AG04449 (cell line): ENCODE measurements around the gene CSNK2A1.
"Not testable (repeated sequence)": the region's sequence is repeated elsewhere in the genome, so short reads cannot be mapped to it uniquely, and the experiment has no call there.

Experiments
- CTCF ChIA-PET: fragments of 350-600 bp; formaldehyde crosslinking; extraction: SDS; loops from one replicate; lab custom pipeline; 2021; ENCODE audit warnings: antibody characterized with exemption; lab: Yijun Ruan, JAX
- POLR2A ChIA-PET: fragments of 400-600, 350-600 bp; formaldehyde crosslinking; extraction: SDS; loops from one replicate; lab custom pipeline; 2020; ENCODE audit warnings: antibody characterized with exemption, inconsistent platforms; lab: Yijun Ruan, JAX
- DNase-seq: peaks from one replicate; pipeline ENCODE4 v3.0.0-alpha.2; 2010; ENCODE audit warnings: low read depth, low spot score
- H3K4me3 ChIP-seq: 2 replicates; pipeline ENCODE4 v1.5.1; 2011; ENCODE audit warnings: low read depth, mild to moderate bottlenecking, control low read depth, low read length
- CTCF ChIP-seq: IDR thresholded peaks from one replicate; pipeline ENCODE4 v1.5.1; 2011; ENCODE audit warnings: mild to moderate bottlenecking, moderate library complexity, low read length, control low read depth, inconsistent platforms; ENCODE audit not compliant: insufficient read depth; ENCODE audit errors: missing control alignments

Gene CSNK2A1

DNA sequence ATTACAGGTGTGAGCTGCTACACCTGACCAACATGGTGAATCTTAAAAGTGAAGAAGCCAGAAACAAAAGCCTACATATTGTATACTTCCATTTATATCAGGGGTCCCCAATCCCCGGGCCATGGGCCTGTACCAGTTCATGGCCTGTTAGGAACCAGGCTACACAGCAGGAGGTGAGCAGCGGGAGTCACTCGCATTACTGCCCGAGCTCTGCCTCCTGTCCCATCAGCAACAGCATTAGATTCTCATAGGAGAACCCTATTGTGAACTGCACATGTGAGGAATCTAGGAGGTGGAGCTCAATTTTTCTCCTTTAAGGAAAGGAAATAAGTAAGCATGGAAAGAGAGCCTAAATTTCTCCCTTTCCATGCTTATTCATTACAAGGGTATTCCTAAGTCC, 21.7 kb downstream of the CSNK2A1 start:
- POLR2A ChIA-PET, result no interaction called here
- DNase-seq, result no peak
- CTCF ChIA-PET, result interaction anchor here (1.2 to 2.0 kb wide), 2 partner anchors 10 to 217 kb away, joined by 6 read pairs; no protein-coding TSS in a partner anchor
- TF ChIP-seq CTCF, result no peak
- H3K4me3 ChIP-seq, result no peak overlapping the region

GRCh38 chr20:519999-520398, 23.6 kb downstream of the CSNK2A1 start:
- no peak for TF ChIP-seq CTCF
- CTCF ChIA-PET, result interaction anchor here (1.1 kb wide), 1 partner anchor 9 kb away, joined by 3 read pairs; no protein-coding TSS in a partner anchor
- POLR2A ChIA-PET, result no interaction called here
- H3K4me3 ChIP-seq, result no peak overlapping the region
- no peak for DNase-seq

DNA sequence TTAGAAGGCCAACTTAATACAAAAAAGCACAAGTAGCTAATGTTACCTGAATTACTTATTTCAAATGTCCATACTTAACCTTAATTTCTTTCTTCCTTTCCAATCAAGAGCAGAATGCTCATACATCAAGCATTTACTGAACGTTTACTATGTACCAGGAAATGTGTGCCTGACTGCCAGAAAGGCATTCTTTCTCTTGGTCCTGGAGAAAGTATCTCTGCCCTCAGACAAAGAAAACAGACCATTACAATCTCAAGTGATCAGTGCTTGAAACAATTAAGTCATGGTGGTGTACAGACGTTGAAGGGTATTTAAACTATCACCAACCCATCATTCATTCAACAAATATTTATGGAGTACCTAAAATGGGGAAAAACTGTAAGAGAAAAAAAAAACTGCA, 26.4 kb downstream of the CSNK2A1 start:
- TF ChIP-seq CTCF, result no peak
- no peak overlapping the region for H3K4me3 ChIP-seq
- no peak for DNase-seq
- POLR2A ChIA-PET, result no interaction called here
- CTCF ChIA-PET, result no interaction called here

GRCh38 chr20:516799-517198, 26.8 kb downstream of the CSNK2A1 start:
- no peak overlapping the region for H3K4me3 ChIP-seq
- POLR2A ChIA-PET, result no interaction called here
- CTCF ChIA-PET, result interaction anchor here (0.6 kb wide), 1 partner anchor 33 kb away, joined by 3 read pairs; no protein-coding TSS in a partner anchor
- TF ChIP-seq CTCF, result no peak
- no peak for DNase-seq

DNA sequence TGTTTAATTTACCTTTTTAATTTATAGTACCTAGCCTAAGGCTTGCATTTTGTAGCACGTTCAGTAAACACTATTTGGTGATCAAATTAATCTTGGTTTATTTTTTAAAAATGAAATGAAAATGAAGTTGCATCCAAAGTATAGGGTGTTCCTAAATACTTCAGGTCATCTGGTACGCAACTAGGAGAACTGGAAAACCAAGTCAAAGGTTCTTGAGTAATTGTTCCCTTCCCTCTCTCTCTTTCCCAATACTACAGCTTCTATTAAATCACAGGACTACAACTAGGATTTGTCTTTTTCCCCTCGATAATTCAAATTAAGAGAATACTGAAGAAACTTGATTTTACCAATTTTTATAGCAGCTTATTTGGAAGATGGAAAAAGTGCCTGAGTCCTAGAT, 27.9 kb downstream of the CSNK2A1 start:
- no peak overlapping the region for H3K4me3 ChIP-seq
- POLR2A ChIA-PET, result no interaction called here
- no peak for TF ChIP-seq CTCF
- no peak for DNase-seq
- CTCF ChIA-PET, result interaction anchor here (1.0 kb wide), 1 partner anchor 151 kb away, joined by 3 read pairs; no protein-coding TSS in a partner anchor

DNA sequence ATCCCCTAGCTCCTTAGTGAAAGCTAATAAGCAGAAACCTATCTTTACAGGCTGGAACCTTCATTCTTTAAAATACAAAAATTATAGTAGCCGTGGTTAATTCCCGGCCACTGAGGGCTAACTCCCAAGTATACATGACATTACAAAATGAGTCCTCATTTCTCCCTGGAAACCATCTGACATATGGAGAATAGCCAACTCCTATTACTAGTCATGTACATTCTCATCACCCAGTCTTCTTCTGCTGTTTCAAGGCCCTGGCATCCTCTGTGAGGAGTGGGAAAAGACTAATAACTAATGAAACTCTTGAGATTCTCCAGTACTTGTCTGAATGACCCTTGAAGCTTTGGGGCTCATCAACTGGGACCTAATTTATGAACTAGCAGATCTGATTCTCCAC, 30.2 kb downstream of the CSNK2A1 start:
- H3K4me3 ChIP-seq, result no peak overlapping the region
- ChIA-PET CTCF (no interaction called here), POLR2A (interaction anchor here (0.7 kb wide), 1 partner anchor 12 kb away, joined by 3 read pairs; no protein-coding TSS in a partner anchor)
- TF ChIP-seq CTCF, result no peak
- no peak for DNase-seq

- DNase-seq, H3K4me3 ChIP-seq, POLR2A ChIA-PET: not testable (repeated sequence)
- CTCF ChIA-PET, result interaction anchor here (0.9 to 2.1 kb wide), 5 partner anchors 9 to 244 kb away, joined by 3 to 6 read pairs (median 3); no protein-coding TSS in a partner anchor
These were observed 33.1 kb downstream of the CSNK2A1 start for GRCh38 chr20:510328-511057.

DNA sequence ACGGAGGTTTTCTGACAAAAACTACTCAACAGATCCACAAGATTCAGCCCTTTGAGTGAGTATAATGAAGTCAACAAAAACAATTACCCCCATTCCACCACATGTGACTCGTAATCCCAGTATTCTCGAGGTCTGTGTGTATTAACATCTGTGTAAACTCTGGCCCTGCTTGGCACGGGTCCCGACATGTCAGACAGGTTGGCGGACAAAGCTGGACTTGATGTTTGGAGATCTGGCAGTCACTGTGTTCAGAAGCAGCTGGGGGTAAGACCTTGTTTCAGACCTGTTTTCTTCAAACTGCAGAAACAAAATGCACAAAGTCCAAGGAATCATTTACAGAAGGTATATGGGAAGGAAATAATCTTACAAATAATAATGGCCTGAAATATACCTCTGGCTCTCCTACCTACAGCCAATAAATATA, 35.2 kb downstream of the CSNK2A1 start:
- H3K4me3 ChIP-seq, DNase-seq, POLR2A ChIA-PET: not testable (repeated sequence)
- CTCF ChIA-PET, result interaction anchor here (1.2 to 2.6 kb wide), 3 partner anchors 11 to 153 kb away, joined by 3 to 12 read pairs (median 3); no protein-coding TSS in a partner anchor
